ENCODE measurements around the gene MAP2K2. TPM values are rescaled to one million over a fixed set of nuclear protein-coding genes. Genes with fewer than 3 reads are reported as not detected.

The MAP2K2 gene
- total RNA-seq, 2 donors from 2014 or later: 191 TPM

DNA sequence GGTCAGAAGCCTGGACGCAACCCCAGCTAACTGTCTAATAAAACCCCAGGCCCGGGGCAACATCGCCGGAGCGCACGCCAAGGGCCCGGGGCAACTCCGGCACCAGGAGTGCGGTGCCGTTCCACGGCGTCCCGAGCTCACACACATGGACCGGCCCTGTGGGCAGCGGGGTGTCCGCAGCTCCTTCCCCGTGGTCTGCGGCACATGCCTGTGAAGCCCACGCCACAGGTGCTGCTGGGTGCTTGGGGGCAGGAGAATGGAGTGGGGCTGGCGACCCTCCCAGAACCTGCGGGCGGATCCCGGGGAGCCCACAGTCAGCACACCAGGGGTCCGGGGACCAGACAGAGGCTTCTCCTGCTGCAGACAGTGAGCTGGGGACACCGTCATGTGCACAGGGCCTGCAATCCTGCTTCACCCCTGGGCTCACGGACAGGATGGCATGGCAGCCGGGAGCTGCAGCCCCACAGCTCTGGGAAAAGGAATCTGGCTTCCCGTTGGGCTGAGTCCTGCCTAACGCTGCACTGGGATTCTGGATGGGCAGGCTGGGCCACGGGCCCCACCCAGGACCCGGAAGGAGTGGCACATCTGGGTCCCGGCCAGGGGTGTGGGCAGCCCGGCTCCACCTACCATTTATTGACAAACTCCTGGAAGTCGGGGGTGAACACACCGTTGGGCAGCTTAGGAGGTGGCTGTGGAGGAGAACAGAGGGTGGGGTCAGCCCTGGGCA lies 29.0 kb downstream of the MAP2K2 start:
- Mint-ChIP-seq H3K27me3 (ENCODE audit: insufficient read depth) (no peaks in the 10 kb centered on the region), H3K4me1 (no peaks in the 10 kb centered on the region), H3K27ac (no peak overlapping the region), H3K36me3 (ENCODE audit: low read depth) (peaks cover 36% of the 10 kb centered on the region), H3K4me3 (no peak overlapping the region), H3K9me3 (no peaks in the 10 kb centered on the region)
- no peak overlapping the region for H3K9ac ChIP-seq (ENCODE audit: extremely low read depth, low read length, poor library complexity, severe bottlenecking)
- no peak for DNase-seq
- TF ChIP-seq, protein P1, sequence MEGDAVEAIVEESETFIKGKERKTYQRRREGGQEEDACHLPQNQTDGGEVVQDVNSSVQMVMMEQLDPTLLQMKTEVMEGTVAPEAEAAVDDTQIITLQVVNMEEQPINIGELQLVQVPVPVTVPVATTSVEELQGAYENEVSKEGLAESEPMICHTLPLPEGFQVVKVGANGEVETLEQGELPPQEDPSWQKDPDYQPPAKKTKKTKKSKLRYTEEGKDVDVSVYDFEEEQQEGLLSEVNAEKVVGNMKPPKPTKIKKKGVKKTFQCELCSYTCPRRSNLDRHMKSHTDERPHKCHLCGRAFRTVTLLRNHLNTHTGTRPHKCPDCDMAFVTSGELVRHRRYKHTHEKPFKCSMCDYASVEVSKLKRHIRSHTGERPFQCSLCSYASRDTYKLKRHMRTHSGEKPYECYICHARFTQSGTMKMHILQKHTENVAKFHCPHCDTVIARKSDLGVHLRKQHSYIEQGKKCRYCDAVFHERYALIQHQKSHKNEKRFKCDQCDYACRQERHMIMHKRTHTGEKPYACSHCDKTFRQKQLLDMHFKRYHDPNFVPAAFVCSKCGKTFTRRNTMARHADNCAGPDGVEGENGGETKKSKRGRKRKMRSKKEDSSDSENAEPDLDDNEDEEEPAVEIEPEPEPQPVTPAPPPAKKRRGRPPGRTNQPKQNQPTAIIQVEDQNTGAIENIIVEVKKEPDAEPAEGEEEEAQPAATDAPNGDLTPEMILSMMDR (conservative IDR thresholded peaks at IDR 0.05): no peak
- no peaks in the 10 kb centered on the region for H3K4me1 ChIP-seq (ENCODE audit: control insufficient read depth, insufficient read depth, low read length)
- no peak overlapping the region for H3K4me3 ChIP-seq (ENCODE audit: low read length)
- no peaks in the 10 kb centered on the region for H3K27me3 ChIP-seq (ENCODE audit: control insufficient read depth, insufficient read depth, low read length, poor library complexity, severe bottlenecking)
- peaks cover 29% of the 10 kb centered on the region for H3K36me3 ChIP-seq (ENCODE audit: control insufficient read depth, insufficient read depth, low read length)
- no peaks in the 10 kb centered on the region for H3K9me3 ChIP-seq (ENCODE audit: control insufficient read depth, low read length)
- no peak overlapping the region for H3K27ac ChIP-seq (ENCODE audit: low read depth, low read length)
- WGBS, 2 experiments (ENCODE audit: insufficient coverage in 1 of 2, insufficient read length in 1 of 2): 91 to 92% methylated on average over 16 to 35 of the region's 35 CpGs

DNA sequence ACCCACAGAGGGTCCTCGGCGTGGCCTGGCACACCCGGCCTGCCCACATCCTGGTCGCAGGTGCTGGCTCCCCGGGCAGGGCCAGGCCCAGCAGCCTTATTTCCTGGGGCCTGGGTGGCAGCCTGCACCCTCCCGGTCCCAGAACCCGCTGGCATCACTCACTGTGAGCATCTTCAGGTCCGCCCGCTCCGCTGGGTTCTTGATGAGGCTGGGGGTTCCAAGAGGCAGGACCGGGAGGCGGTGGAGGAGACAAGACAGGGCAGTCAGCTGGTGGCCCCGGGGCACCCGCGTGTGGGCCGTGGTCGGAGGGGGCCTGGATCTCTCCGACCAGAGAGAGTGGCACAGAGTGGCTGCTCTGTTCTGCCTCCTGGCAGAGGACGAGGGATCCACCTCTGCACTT lies 29.6 kb downstream of the MAP2K2 start:
- no peak for DNase-seq
- Mint-ChIP-seq H3K27ac (no peak overlapping the region), H3K9me3 (no peaks in the 10 kb centered on the region), H3K27me3 (ENCODE audit: insufficient read depth) (no peaks in the 10 kb centered on the region), H3K36me3 (ENCODE audit: low read depth) (peaks cover 34% of the 10 kb centered on the region), H3K4me3 (no peak overlapping the region), H3K4me1 (no peaks in the 10 kb centered on the region)
- TF ChIP-seq, protein P1 (conservative IDR thresholded peaks at IDR 0.05): no peak
- Histone ChIP-seq H3K9ac (ENCODE audit: extremely low read depth, low read length, poor library complexity, severe bottlenecking) (no peak overlapping the region), H3K27me3 (ENCODE audit: control insufficient read depth, insufficient read depth, low read length, poor library complexity, severe bottlenecking) (no peaks in the 10 kb centered on the region), H3K4me1 (ENCODE audit: control insufficient read depth, insufficient read depth, low read length) (no peaks in the 10 kb centered on the region), H3K4me3 (ENCODE audit: low read length) (no peak overlapping the region), H3K27ac (ENCODE audit: low read depth, low read length) (no peak overlapping the region), H3K9me3 (ENCODE audit: control insufficient read depth, low read length) (no peaks in the 10 kb centered on the region), H3K36me3 (ENCODE audit: control insufficient read depth, insufficient read depth, low read length) (peaks cover 30% of the 10 kb centered on the region)
- WGBS, 2 experiments (ENCODE audit: insufficient coverage in 1 of 2, insufficient read length in 1 of 2): 96 to 97% methylated on average over 8 to 19 of the region's 19 CpGs

DNA sequence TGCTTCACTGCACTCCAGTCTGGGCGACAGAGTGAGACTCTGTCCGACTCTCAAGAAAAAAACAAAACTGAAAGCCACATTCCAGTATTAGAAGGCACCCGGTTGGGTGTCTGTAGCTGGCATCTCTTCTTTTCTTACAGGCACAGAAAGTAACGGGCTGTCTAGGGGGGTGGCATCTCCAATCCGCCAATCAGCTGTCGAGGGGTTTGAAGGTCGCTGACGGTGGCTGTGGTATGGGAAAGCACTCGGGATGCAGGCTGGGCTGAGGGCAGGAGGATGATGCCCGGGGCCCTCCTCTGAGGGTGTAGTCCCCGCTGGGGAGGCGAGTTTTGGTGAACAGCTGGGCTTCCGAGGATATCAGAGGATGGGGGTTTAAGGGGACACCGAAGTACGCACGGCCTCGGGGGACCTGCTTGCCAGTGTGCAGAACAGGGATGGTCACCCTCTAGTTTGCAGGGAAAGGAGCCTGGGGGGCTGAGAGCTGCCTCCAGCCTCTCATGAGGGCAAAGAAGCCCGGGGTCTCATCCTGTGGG lies 30.2 kb downstream of the MAP2K2 start:
- Histone ChIP-seq H3K36me3 (ENCODE audit: control insufficient read depth, insufficient read depth, low read length) (peaks cover 29% of the 10 kb centered on the region), H3K9ac (ENCODE audit: extremely low read depth, low read length, poor library complexity, severe bottlenecking) (no peak overlapping the region), H3K9me3 (ENCODE audit: control insufficient read depth, low read length) (no peaks in the 10 kb centered on the region), H3K27ac (ENCODE audit: low read depth, low read length) (no peak overlapping the region), H3K27me3 (ENCODE audit: control insufficient read depth, insufficient read depth, low read length, poor library complexity, severe bottlenecking) (no peaks in the 10 kb centered on the region), H3K4me3 (ENCODE audit: low read length) (no peak overlapping the region), H3K4me1 (ENCODE audit: control insufficient read depth, insufficient read depth, low read length) (no peaks in the 10 kb centered on the region)
- TF ChIP-seq, protein P1 (conservative IDR thresholded peaks at IDR 0.05): no peak
- no peaks in the 10 kb centered on the region for H3K27me3 Mint-ChIP-seq (ENCODE audit: insufficient read depth)
- H3K9me3 Mint-ChIP-seq: no peaks in the 10 kb centered on the region
- H3K4me3 Mint-ChIP-seq: no peak overlapping the region
- H3K4me1 Mint-ChIP-seq: no peaks in the 10 kb centered on the region
- 95 to 96% methylated on average over 9 to 18 of the region's 18 CpGs for WGBS, 2 experiments (ENCODE audit: insufficient coverage in 1 of 2, insufficient read length in 1 of 2)
- DNase-seq: no peak
- H3K27ac Mint-ChIP-seq: no peak overlapping the region
- H3K36me3 Mint-ChIP-seq (ENCODE audit: low read depth): peaks cover 31% of the 10 kb centered on the region
